GM12872 (cell line): ENCODE results near the gene TNNI3K.

Experiments
- CTCF ChIP-seq: IDR thresholded peaks from 3 replicates; pipeline ENCODE4 v1.5.1; 2011; ENCODE audit warnings: low read depth, mild to moderate bottlenecking, low read length, moderate library complexity; ENCODE audit not compliant: insufficient read depth

Gene TNNI3K

GRCh38 chr1:74423471-74423870 is 188.3 kb downstream of the TNNI3K start:
- TF ChIP-seq CTCF, result no peak

GRCh38 chr1:74425676-74426075 is 190.5 kb downstream of the TNNI3K start:
- no peak for TF ChIP-seq CTCF

- no peak for TF ChIP-seq CTCF
These were observed 191.2 kb downstream of the TNNI3K start for GRCh38 chr1:74426208-74426937.

GRCh38 chr1:74427681-74428080 is 192.5 kb downstream of the TNNI3K start:
- no peak for TF ChIP-seq CTCF

GRCh38 chr1:74429580-74429979 is 194.4 kb downstream of the TNNI3K start:
- TF ChIP-seq CTCF, result no peak

- no peak for TF ChIP-seq CTCF
These were observed 195.3 kb downstream of the TNNI3K start for GRCh38 chr1:74430342-74430934.

GRCh38 chr1:74431531-74431930 is 196.3 kb downstream of the TNNI3K start:
- TF ChIP-seq CTCF, result no peak
